CD1c-positive myeloid dendritic cell (primary cell): ENCODE data around the gene CRAT.
"Not testable (repeated sequence)": the region's sequence is repeated elsewhere in the genome, so short reads cannot be mapped to it uniquely, and the experiment has no call there.

Source experiments
- DNase-seq: peaks from one replicate; pipeline ENCODE4 v3.0.0-alpha.2; 2016; ENCODE audit errors: extremely low spot score

CRAT gene

GRCh38 chr9:129138476-129139232, 28.1 kb upstream of the CRAT start:
- DNase-seq = no peak

GRCh38 chr9:129138144-129138462, 27.5 kb upstream of the CRAT start:
- no peak for DNase-seq

DNA sequence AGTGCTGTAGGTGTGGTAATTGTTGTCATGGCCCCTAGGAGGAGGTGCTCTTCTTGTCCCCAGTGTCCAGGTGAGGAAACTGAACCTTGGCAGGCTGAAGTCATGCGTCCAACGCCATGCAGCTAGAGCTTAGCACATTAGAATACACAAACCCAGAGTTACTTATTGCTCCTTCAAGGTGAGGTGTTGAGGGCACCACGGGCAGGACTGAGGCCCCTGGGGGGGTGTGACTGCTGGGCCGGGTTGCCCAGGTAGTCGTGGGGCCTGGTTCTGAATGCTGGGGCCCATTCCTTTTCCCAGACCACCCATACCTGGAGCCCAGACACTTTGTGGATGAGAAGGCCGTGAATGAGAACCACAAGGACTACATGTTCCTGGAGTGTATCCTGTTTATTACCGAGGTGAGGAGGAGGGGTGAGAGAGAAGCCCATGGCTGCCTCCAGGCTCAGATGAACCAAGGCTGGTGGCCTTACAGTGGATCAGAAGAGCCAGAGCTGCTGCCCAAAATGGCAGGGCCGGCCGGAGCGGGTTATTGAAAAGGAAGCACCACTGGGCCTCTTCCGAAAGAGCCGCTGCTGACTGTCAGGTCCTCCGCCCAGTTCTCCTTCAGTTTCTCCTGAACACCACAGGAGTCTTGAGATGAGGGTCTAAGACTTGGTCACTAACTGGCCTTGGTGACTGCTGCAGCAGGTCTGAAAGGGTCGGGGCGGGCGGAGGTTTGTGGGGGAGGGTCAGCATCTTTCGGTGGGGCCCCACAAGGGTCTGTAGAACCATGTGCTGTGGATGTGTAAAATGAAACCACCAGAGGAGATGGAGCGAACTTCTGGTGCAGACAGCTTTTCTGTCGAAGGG, 26.9 kb upstream of the CRAT start:
- DNase-seq = no peak

GRCh38 chr9:129136446-129137035, 25.9 kb upstream of the CRAT start:
- DNase-seq = no peak

DNA sequence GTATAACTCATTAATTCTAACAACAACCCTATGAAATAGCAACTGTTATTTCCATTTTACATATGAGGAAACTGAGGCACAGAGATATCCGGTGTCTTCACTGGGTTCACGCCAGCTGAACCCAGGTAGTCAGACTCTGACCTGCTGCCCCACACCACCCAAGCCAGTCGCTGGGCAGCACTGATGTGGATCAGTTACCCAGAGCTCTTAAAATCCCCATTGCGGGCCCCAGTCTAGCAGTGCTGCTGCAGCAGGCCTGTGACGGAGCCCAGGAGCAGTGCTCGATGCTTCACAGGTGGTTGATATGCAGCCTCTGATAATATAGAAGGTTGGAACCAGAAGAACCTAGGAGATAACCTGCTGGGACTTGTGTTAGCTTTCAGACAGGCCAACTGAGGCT, 24.9 kb upstream of the CRAT start:
- DNase-seq = no peak

DNA sequence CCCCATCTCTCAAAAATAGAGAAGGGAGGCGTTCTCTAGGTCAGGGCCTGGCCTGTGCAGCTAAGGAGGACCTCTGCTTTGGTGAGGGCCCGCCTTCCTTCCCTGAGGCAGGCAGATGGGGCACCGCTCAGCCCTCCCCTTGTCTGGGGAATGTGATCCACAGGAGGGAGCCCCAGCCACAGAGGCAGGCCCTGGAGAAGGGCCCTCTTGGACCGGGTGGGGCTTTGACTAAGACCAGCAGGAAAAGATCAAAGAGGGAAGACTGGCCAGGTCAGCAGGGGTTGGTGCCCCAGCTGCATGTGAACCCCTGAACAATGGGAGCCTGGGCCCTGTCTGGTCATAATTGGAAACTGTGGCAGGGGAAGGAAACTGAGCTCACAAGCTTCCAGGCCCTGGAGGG, 22.5 kb upstream of the CRAT start:
- DNase-seq = no peak

DNA sequence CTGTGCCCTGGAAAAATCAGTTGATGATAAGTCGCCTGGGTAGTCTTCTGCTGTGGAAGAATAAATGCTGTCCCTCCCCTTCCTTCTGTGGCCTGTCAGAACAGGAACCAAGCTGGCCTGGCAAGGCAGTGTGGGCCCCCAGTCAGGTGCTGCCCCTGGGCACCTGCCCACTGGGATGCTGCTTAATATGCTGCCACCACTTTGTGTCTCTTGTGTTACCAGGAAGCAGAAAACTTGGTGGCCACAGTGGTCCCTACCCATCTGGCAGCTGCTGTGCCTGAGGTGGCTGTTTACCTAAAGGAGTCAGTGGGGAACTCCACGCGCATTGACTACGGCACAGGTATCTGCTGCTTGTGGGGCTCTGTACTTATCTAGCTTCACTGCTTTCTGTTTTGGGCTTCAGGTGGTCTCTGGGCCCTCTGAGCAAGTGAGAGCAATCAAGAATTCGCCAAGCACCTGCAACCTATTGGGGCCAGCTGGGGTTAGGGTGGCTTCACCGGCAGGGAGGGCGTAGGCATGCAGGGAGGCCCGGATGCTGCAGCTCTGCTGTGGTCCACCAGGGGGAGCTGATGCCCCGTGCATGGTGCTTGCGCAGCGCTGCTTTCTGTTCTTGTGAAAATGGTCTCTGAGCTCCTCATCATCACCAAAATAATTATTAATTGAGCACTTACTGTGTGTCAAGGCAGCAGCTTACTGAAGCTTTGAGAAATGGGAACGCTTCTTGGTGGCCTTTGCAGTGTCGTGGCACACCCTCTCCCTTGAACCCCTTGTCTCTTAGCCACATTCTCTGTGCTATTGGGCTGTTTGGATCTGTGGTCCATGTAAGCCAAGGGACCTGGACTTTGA, 20.9 kb upstream of the CRAT start:
- peak; percentile 84 for DNase-seq

GRCh38 chr9:129130791-129131190, 20.2 kb upstream of the CRAT start:
- DNase-seq = no peak

DNA sequence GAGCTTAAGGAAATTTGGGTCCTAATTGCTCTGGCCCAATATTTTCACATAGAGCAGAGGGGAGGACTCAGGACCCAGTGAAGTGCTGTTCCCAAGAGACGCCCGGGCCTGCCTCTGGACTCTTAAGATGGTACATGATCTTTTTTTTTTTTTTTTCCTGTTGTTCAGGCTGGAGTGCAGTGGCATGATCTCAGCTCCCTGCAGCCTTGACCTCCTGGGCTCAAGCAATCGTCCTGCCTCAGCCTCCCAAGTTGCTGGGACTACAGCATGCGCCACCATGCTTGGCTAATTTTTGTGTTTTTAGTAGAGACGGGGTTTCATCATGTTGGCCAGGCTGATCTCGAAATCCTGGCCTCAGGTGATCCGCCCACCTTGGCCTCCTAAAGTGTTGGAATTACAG, 19.7 kb upstream of the CRAT start:
- DNase-seq = not testable (repeated sequence)

GRCh38 chr9:129128689-129129088, 18.1 kb upstream of the CRAT start:
- DNase-seq = no peak

DNA sequence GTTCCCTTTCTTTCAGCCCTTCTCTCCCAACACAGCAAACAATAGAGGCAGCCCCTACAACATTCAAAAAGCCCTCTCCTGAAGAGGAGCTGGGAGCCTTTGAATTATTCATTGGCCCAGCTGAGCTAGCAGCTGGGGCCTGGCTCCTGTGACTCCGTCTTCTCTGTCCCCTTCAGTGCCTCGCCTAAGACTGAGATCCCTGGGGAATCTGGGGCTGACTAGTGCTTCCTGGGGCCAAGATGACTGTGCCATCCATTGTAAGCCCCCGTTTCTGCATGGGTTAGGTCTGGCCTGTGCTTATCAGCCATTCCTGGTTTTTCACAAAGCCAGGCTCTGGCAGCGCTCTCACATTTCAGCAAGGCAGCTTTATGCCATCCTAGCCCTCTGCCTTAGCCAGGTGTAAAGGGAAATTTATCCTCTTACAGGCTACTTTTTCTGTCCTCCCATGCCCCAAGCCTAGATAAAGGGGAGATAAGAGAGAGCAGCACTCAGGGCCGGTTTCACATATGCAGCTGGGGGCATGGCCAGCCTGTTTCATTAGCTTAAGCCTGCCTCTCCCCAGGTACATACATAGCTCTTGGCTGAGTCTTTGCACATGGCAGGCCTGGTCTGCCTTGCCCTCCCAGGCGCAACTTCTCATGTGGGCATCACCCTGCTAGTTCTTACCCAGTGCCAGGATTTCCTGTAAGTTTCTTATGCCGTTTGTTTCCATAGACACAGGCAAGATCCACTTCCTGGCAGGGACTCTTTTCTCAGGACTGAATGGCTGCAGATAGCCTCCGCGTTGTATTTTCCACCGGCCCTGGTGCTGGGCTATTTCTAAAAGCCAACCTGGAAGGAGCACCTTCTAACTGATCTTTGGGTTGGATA, 16.4 kb upstream of the CRAT start:
- DNase-seq = no peak

DNA sequence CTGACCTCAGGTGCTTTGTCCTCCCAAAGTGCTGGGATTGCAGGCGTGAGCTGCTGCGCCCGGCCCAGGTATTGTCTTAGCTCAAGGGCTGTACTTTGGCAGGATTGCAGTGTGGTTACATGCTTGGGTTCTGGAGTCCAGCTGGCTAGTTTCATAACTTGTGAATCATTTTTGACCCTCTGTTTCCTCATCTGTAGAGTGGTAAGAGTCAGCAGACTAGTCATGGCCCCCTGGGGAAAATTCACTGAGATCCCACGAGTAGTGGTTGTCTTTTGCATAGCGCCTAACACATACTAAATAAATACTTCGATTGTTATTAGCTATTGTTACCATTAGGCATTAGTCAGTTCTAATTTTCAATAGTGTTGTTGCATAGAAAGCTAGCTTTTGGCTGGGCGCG, 14.9 kb upstream of the CRAT start:
- DNase-seq = no peak

GRCh38 chr9:129124506-129125069, 14.0 kb upstream of the CRAT start:
- DNase-seq = no peak

GRCh38 chr9:129122976-129123375, 12.4 kb upstream of the CRAT start:
- DNase-seq = not testable (repeated sequence)

DNA sequence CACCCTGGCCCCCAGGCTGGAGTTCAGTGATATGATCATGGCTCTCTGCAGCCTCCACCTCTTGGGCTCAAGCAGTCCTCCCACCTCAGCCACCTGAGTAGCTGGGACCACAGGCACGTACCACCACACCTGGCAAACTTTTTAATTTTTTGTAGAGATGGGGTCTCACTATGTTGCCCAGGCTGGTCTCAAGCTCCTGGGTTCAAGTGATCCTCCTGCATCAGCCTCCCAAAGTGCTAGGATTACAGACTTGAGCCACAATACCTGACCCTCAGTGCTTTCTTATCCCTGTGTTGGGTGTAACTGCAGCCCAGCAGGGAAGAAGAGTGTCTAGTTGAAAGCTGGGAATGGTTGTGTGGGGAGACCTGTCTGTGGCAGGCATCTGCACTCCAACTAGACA, 11.5 kb upstream of the CRAT start:
- DNase-seq = no peak

DNA sequence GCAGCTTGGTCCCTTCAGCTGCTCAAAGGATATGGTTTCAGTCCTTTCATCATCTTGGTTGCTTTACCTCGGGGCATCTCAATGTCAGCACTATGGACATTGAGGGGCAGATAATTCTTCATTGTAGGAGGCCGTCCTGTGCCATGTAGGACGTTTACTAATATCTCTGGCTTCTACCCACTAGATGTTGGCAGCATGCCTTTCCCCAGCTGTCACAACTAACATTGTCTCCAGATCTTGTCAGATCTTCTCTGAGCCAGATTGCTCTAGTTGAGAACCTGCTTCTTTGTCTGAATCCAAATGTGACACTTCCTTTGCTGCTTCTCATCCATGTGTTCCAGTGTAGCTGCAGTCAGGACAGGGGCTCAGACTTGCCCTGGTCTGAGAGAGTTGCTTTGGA, 10.9 kb upstream of the CRAT start:
- DNase-seq = no peak

- DNase-seq = no peak
Observed at GRCh38 chr9:129118799-129119198, 8.2 kb upstream of the CRAT start.

DNA sequence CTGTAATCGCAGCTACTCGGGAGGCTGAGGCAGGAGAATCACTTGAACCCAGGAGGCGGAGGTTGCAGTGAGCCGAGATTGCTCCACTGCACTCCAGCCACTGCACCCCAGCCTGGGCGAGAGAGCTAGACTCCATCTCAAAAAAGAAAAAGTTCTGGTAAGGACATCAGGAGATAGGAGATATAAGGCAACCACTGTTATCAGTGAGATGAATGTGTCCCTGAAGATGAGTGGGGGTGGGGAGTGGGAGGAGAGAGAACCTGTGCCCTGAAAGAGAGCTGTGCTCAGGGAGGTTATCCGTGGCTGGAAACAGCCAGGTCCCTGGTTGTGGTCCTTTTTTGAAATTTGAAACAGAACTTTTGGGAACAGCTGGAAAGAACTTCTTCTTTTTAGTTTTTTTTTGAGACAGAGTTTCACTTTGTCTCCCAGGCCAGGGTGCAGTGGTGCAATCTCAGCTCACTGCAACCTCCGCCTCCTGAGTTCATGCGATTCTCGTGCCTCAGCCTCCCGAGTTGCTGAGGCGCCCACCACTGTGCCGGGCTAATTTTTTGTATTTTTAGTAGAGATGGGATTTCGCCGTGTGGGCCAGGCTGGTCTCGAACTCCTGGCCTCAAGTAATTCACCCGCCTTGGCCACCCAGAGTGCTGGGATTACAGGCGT, 3.2 kb upstream of the CRAT start:
- peak; percentile 81 for DNase-seq

DNA sequence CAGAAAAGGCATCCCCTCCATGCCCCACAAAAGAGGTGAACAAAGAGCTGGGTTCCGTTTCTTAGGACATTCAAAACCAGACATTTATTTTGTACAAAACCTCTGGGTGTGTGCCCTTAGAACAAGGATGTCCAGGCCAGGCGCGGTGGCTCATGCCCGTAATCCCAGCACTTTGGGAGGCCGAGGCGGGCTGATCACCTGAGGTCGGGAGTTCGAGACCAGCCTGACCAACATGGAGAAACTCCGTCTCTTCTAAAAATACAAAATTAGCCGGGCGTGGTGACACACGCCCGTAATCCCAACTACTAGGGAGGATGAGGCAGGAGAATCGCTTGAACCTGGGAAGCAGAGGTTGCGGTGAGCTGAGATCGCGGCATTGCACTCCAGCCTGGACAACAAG, 1.9 kb upstream of the CRAT start:
- not testable (repeated sequence) for DNase-seq

GRCh38 chr9:129111528-129112151, 1.0 kb upstream of the CRAT start:
- DNase-seq = peak; percentile 20
